ENCODE results near the gene CD79B.
A peak's percentile ranks its signal among the peaks of the same experiment; 100 is the strongest.

CD79B gene

GRCh38 chr17:63945784-63946439 lies 13.8 kb upstream of the CD79B start:
- Mint-ChIP-seq H3K36me3 (ENCODE audit: low read depth) (no peaks in the 10 kb centered on the region), H3K27me3 (peaks cover 15% of the 10 kb centered on the region), H3K27ac (no peak overlapping the region), H3K4me1 (ENCODE audit: low read depth) (peaks cover 11% of the 10 kb centered on the region), H3K9me3 (no peaks in the 10 kb centered on the region), H3K4me3 (no peak overlapping the region)
- intact Hi-C loops (cut with micrococcal nuclease) = loop anchor here (1.0 to 2.0 kb wide), 2 partner anchors 27 to 35 kb away; partner anchors contain the start of gene CSHL1

- no peak overlapping the region for H3K4me3 Mint-ChIP-seq
- intact Hi-C loops (cut with micrococcal nuclease) = no loop called here
- peaks cover 15% of the 10 kb centered on the region for H3K4me1 Mint-ChIP-seq (ENCODE audit: low read depth)
- H3K36me3 Mint-ChIP-seq (ENCODE audit: low read depth) = no peaks in the 10 kb centered on the region
- H3K27me3 Mint-ChIP-seq = peaks cover 15% of the 10 kb centered on the region
- H3K9me3 Mint-ChIP-seq = no peaks in the 10 kb centered on the region
- H3K27ac Mint-ChIP-seq = no peak overlapping the region
Observed at GRCh38 chr17:63944736-63945499, 12.8 kb upstream of the CD79B start.

GRCh38 chr17:63943745-63944144 lies 11.6 kb upstream of the CD79B start:
- H3K4me1 Mint-ChIP-seq (ENCODE audit: low read depth) = peaks cover 27% of the 10 kb centered on the region
- intact Hi-C loops (cut with micrococcal nuclease) = no loop called here
- H3K9me3 Mint-ChIP-seq = no peaks in the 10 kb centered on the region
- no peak overlapping the region for H3K4me3 Mint-ChIP-seq
- no peaks in the 10 kb centered on the region for H3K36me3 Mint-ChIP-seq (ENCODE audit: low read depth)
- H3K27ac Mint-ChIP-seq = no peak overlapping the region
- H3K27me3 Mint-ChIP-seq = peaks cover 15% of the 10 kb centered on the region

- intact Hi-C loops (cut with micrococcal nuclease) = no loop called here
- Mint-ChIP-seq H3K27ac (no peak overlapping the region), H3K4me1 (ENCODE audit: low read depth) (peaks cover 31% of the 10 kb centered on the region), H3K36me3 (ENCODE audit: low read depth) (no peaks in the 10 kb centered on the region), H3K27me3 (peaks cover 15% of the 10 kb centered on the region), H3K4me3 (no peak overlapping the region), H3K9me3 (no peaks in the 10 kb centered on the region)
Observed at GRCh38 chr17:63942309-63942985, 10.3 kb upstream of the CD79B start.

GRCh38 chr17:63941751-63942150 lies 9.6 kb upstream of the CD79B start:
- intact Hi-C loops (cut with micrococcal nuclease) = no loop called here
- Mint-ChIP-seq H3K27me3 (peaks cover 15% of the 10 kb centered on the region), H3K9me3 (no peaks in the 10 kb centered on the region), H3K4me1 (ENCODE audit: low read depth) (peaks cover 30% of the 10 kb centered on the region), H3K27ac (no peak overlapping the region), H3K4me3 (no peak overlapping the region), H3K36me3 (ENCODE audit: low read depth) (no peaks in the 10 kb centered on the region)

- H3K4me1 Mint-ChIP-seq (ENCODE audit: low read depth) = peaks cover 24% of the 10 kb centered on the region
- intact Hi-C loops (cut with micrococcal nuclease) = no loop called here
- H3K36me3 Mint-ChIP-seq (ENCODE audit: low read depth) = no peaks in the 10 kb centered on the region
- H3K9me3 Mint-ChIP-seq = no peaks in the 10 kb centered on the region
- no peak overlapping the region for H3K4me3 Mint-ChIP-seq
- no peak overlapping the region for H3K27ac Mint-ChIP-seq
- peaks cover 12% of the 10 kb centered on the region for H3K27me3 Mint-ChIP-seq
Observed at GRCh38 chr17:63941162-63941561, 9.0 kb upstream of the CD79B start.

GRCh38 chr17:63940584-63940983 lies 8.5 kb upstream of the CD79B start:
- H3K36me3 Mint-ChIP-seq (ENCODE audit: low read depth) = no peaks in the 10 kb centered on the region
- intact Hi-C loops (cut with micrococcal nuclease) = no loop called here
- H3K9me3 Mint-ChIP-seq = no peaks in the 10 kb centered on the region
- no peak overlapping the region for H3K27ac Mint-ChIP-seq
- peaks cover 20% of the 10 kb centered on the region for H3K4me1 Mint-ChIP-seq (ENCODE audit: low read depth)
- peaks cover 14% of the 10 kb centered on the region for H3K27me3 Mint-ChIP-seq
- H3K4me3 Mint-ChIP-seq = no peak overlapping the region

GRCh38 chr17:63939884-63940283 lies 7.8 kb upstream of the CD79B start:
- no peak overlapping the region for H3K27ac Mint-ChIP-seq
- H3K9me3 Mint-ChIP-seq = no peaks in the 10 kb centered on the region
- H3K27me3 Mint-ChIP-seq = peaks cover 10% of the 10 kb centered on the region
- H3K4me1 Mint-ChIP-seq (ENCODE audit: low read depth) = peaks cover 22% of the 10 kb centered on the region
- intact Hi-C loops (cut with micrococcal nuclease) = no loop called here
- no peak overlapping the region for H3K4me3 Mint-ChIP-seq
- H3K36me3 Mint-ChIP-seq (ENCODE audit: low read depth) = no peaks in the 10 kb centered on the region

GRCh38 chr17:63939401-63939800 lies 7.3 kb upstream of the CD79B start:
- H3K4me1 Mint-ChIP-seq (ENCODE audit: low read depth) = peaks cover 27% of the 10 kb centered on the region
- no peaks in the 10 kb centered on the region for H3K36me3 Mint-ChIP-seq (ENCODE audit: low read depth)
- no peaks in the 10 kb centered on the region for H3K9me3 Mint-ChIP-seq
- H3K27me3 Mint-ChIP-seq = peaks cover 8% of the 10 kb centered on the region
- intact Hi-C loops (cut with micrococcal nuclease) = no loop called here
- H3K4me3 Mint-ChIP-seq = no peak overlapping the region
- H3K27ac Mint-ChIP-seq = no peak overlapping the region

- Mint-ChIP-seq H3K36me3 (ENCODE audit: low read depth) (no peaks in the 10 kb centered on the region), H3K4me3 (no peak overlapping the region), H3K4me1 (ENCODE audit: low read depth) (peaks cover 28% of the 10 kb centered on the region), H3K9me3 (no peaks in the 10 kb centered on the region), H3K27me3 (peaks cover 13% of the 10 kb centered on the region), H3K27ac (no peak overlapping the region)
- intact Hi-C loops (cut with micrococcal nuclease) = no loop called here
Observed at GRCh38 chr17:63937920-63938319, 5.8 kb upstream of the CD79B start.

- no peaks in the 10 kb centered on the region for H3K9me3 Mint-ChIP-seq
- intact Hi-C loops (cut with micrococcal nuclease) = no loop called here
- peaks cover 10% of the 10 kb centered on the region for H3K27me3 Mint-ChIP-seq
Observed at GRCh38 chr17:63937319-63937718, 5.2 kb upstream of the CD79B start.

GRCh38 chr17:63934183-63935112 lies 2.3 kb upstream of the CD79B start:
- H3K36me3 Mint-ChIP-seq (ENCODE audit: low read depth) = no peaks in the 10 kb centered on the region
- H3K4me3 Mint-ChIP-seq = no peak overlapping the region
- no peaks in the 10 kb centered on the region for H3K9me3 Mint-ChIP-seq
- intact Hi-C loops (cut with micrococcal nuclease) = no loop called here
- no peak overlapping the region for H3K27ac Mint-ChIP-seq
- H3K4me1 Mint-ChIP-seq (ENCODE audit: low read depth) = peaks cover 46% of the 10 kb centered on the region
- H3K27me3 Mint-ChIP-seq = peaks cover 15% of the 10 kb centered on the region

More at GRCh38 chr17:63937319-63937718, 5.2 kb upstream of the CD79B start:
- H3K27ac Mint-ChIP-seq = no peak overlapping the region
- H3K4me1 Mint-ChIP-seq (ENCODE audit: low read depth) = peaks cover 34% of the 10 kb centered on the region
- H3K36me3 Mint-ChIP-seq (ENCODE audit: low read depth) = no peaks in the 10 kb centered on the region
- no peak overlapping the region for H3K4me3 Mint-ChIP-seq

- peaks cover 41% of the 10 kb centered on the region for H3K4me1 Mint-ChIP-seq (ENCODE audit: low read depth)
- H3K4me3 Mint-ChIP-seq = no peak overlapping the region
- H3K27ac Mint-ChIP-seq = peak overlapping the region; percentile 37
- no peaks in the 10 kb centered on the region for H3K9me3 Mint-ChIP-seq
- peaks cover 15% of the 10 kb centered on the region for H3K27me3 Mint-ChIP-seq
- H3K36me3 Mint-ChIP-seq (ENCODE audit: low read depth) = no peaks in the 10 kb centered on the region
- intact Hi-C loops (cut with micrococcal nuclease) = no loop called here
Observed at GRCh38 chr17:63933598-63933997, 1.5 kb upstream of the CD79B start.
